GM19438 (cell line): Measurements from ENCODE around the gene CTDSPL.

Source experiments
- ATAC-seq: cut with Tn5 transposase; IDR thresholded peaks from one replicate; pipeline ENCODE4 v1.9.1; 2021; ENCODE audit warnings: low read depth; ENCODE audit not compliant: unreplicated experiment

Gene CTDSPL

DNA sequence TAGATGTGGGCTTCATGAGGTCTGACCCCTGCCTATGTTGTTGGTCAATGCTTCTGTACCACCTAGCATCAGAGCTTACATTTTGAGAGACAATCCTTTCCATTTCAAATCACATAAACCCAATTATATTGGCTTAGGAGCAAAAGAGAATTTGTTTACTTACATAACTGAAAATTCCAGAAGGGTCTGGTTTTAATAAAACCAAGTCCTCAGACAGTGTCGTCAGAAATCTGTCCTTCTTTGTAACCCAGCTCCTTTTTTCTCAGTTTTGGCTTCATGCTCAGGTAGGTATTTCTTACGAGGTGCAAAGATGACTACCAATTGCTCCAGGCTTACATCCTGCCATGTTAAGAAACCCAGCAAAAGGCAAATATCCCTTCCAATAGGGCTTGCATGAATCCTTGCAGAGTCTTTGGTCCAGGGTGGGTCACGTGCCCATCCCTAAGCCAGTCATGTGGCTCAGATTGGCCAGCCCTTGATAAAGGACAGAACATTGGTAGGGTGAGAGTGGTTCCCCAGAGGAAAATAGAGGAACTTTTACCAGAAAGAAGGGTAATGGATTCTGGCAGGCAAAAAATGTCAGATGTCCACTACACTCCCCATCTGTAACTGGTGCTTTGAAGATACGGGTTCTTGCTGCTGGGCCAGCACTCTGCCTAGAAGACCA is 78.7 kb downstream of the CTDSPL start:
- no peak for ATAC-seq

GRCh38 chr3:37941608-37942508 is 80.2 kb downstream of the CTDSPL start:
- ATAC-seq, result no peak

GRCh38 chr3:37942646-37943045 is 81.0 kb downstream of the CTDSPL start:
- ATAC-seq, result no peak

DNA sequence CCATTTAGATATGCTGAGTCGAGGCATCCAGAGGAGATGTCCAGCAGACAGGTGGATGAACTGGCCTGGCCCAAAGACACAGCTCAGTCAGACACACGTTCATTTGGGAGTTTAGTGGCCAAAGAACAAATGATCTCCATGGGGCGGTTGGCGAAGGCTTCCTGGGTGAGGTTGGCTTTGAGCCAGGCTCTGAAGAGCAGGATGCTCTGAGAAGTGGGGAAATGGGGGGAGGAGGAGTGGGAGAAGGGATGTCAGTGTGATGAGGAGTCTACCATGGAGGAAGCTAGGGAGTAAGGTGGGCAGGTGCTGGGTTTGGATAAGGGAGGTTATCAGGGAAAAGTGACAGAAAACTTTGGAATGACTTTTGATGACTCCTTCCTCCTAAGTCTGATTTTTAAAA is 81.4 kb downstream of the CTDSPL start:
- ATAC-seq, result no peak

GRCh38 chr3:37943631-37944314 is 82.1 kb downstream of the CTDSPL start:
- ATAC-seq, result no peak

DNA sequence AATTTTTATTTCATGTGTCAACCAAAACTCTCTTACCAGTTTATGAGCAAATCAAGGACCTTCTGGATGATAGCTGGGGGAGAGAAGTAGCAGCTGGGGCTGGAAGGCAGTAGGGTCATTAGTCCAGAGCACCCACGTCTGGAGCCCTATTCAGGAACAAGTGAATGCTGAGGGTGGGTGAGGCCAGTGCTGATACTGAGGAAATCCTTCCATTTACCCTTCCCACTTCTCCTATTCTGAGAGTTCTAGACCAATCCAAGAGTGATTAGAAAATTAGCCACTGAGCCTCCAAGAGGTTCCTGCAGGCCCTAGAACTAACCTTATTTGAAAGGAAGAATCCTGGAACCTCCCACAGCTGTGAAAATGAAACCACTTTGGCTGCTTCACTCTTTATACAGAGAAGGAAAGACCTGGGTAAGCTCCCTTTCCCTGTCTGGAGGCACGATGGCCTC is 82.7 kb downstream of the CTDSPL start:
- ATAC-seq, result no peak

DNA sequence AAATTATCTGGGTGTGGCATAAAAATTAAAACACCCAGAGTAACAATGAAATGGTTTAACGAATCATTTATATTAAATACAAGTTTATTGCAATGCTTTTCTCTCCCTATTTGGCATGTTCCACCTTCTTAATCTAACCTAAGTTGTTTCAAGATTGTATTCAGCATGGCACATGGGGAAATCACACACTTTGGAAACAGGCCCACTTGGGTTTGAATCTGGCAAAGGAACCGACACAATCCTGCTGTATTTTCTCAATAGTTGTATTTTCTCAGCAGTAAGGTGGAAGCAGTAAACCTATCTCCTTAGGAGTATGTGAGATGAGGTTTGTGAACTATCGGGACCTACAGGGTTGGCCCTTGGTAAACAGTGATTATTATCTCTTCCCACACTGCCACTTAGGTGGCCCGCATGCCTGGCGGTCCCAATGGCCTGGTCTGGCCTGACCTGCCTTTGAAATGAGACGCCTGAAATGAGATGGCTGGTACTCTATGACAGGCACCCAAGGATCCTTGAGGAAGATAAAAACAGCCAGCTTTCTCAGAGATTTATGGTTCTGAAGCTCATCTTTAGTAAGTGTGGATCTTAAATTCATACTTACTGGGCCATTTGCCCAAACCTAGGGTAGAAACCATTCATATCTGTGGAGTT is 83.6 kb downstream of the CTDSPL start:
- ATAC-seq, result no peak

DNA sequence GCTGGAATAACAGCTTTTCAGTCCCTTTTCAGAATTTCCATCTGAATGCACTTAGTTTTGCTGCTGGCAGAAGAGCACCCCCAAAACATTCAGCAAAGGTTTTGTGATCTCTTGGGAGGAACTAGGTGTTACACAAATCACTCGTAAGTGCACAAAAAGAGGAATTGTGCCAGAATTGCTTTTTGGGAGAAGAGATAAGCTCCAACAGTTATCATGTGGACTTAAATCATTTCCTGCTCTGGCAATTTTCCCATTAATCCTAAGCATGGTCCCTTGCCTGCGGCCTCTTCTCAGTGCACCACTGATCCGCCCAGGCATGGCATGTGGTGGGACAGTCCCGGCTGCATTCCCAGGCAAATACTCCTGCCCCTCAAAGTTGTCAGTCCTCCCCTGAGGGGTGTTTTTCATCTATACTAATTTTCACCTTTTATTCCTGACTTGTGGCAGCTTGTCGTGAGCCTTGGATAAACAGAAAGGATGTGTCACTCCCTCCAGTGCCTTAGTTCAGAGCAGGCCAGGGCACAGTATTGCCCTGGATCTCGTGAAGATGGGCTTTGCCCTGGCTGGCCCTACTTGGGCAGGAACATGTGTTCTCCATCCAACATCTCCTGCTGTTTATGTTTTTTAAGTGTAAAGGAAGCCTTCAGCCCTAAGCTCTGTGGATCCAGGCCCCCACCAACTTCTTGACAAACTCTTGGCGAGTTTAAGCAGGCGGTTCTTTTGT is 84.3 kb downstream of the CTDSPL start:
- no peak for ATAC-seq

DNA sequence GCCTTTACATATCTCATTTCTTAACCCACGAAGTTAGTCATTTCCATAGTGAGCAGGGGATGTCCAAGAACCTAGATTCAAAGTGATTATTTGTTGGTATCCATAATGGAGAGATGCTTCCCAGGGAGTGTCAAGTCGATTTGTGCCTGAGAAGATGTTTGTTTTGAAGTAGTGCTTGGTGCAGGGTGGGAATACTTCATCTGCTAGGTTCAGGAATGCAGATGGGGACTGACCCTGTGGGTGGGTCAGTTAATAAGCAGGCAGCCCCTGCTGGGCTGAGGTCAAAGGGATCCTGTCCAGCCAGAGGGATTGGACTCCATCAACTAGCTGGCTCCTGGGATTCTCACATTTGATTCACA is 84.8 kb downstream of the CTDSPL start:
- ATAC-seq, result no peak

DNA sequence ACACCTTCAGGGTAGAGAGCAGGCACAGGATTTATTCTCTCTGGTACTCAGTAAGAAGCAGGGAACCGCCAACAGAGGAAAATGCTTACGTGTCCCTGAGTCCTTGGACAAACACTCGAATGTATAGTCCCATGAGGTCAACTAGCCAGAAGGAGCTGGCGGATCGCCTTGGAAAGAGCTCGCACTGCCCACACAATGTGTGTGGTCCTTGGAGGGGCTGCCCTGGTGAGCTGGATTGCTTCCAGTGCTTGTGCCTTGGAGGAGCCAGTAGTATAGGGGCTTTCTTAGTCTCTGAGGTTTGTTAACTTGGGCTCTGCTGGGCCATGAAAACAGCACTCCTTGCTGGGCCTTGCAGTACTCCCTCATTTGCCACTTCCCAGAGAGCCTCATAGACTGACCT is 88.2 kb downstream of the CTDSPL start:
- no peak for ATAC-seq

DNA sequence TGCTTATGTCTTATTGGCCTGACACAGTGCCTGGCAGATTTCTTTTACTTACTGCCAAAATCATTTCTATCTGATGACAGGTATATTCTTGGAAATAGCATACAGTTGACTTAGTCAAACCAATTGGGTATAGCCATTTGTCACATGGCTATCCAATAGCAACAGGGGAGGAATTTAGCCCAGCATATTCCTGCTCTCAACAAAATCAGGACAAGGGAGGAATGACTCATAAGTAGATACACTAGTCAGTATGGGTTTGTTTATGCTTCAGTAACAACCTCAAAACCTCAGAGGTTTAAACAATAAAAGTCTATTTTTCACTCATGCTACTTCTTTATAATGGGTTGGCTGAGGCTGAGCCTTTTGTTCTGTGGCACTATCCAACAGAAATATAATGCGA is 90.9 kb downstream of the CTDSPL start:
- ATAC-seq, result no peak

DNA sequence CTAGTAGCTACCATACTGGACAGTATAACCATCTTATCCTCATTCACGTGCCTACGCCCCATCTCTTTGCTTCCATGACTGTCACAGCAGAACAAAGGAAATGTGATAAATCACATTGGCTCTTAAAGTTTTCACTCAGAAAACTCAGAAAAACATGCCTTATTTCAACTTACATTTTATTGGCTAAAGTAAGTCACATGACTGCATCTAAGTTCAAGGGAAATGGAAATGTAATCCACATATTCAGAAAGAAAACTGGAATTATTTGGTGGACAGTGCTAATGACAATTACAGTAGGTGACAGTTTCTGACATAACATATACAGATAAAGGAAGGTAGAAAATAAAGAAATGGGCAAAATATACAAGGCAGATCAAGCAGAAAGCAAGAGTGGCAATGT is 91.5 kb downstream of the CTDSPL start:
- no peak for ATAC-seq

GRCh38 chr3:37953707-37954394 is 92.2 kb downstream of the CTDSPL start:
- no peak for ATAC-seq

DNA sequence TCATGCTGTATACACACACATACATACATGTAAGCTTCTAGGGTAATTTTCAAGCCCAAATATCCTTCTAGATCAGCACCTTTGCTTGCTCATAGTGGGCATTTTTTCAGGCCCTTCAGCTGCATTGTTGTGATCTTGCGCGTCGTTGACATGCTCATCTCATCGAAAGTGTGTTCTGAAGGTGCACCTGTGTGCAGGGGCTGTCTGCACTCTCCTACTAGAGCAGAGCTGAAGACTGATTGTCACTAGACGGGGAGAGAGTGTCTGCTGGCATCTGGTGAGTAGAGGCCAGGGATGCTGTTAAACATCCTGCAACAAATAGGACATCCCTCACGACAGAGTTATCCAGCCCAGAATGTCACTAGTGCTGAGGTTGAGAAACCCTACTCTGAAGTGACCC is 93.2 kb downstream of the CTDSPL start:
- no peak for ATAC-seq

GRCh38 chr3:37955918-37956707 is 94.4 kb downstream of the CTDSPL start:
- no peak for ATAC-seq

DNA sequence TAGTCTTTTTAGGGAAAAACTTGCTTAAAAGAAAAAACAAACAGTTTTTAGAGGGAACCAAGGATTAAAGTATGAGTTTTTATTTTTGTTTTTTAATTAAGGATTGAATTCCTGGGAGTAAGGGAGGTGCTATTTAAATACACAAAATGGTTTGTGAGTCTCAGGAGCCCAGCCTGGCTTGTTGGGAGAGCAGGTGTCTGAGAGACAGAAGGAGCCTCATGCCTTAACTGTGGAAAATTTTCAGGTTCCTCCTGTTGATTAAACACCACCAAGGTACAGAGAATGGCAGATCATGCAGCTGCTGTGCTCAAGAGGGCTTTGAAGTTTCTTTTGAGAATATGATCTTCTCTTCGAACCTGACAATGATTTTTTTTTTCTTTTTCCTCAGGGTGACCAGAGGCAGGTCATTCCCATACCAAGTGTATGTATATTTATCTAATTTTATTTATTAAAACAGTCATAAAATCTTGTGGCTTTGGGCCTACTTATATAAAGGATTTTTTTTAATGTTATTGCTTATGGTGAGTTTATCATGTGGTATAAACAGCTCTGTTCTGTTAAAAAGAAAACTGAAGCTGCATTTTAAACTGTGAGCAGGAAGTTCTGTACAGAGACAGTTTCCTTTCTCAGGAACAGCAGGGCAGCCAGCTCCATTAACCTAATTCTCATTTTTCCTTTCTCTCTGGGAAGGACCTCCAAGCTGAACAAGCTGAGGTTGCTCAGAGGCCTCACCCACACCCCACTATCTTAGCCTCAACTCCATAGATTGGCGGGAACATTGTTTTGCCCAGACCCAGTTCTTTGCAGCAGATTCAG is 95.3 kb downstream of the CTDSPL start:
- peak; percentile 60 for ATAC-seq

GRCh38 chr3:37957539-37957936 is 95.9 kb downstream of the CTDSPL start:
- ATAC-seq, result peak; percentile 35
